MCF 10A (cell line): ENCODE results near the gene NUB1. TPM values are rescaled to one million over a fixed set of nuclear protein-coding genes. Genes with fewer than 3 reads are reported as not detected.

Experiments
- BruUV-seq: library from RNA; stranded (reverse); fragments of 400-500 nt; replicated peaks from 2 replicates; lab custom pipeline; 2021; lab: Mats Ljungman, UMichigan
- CTCF ChIA-PET: fragments of 300-600 bp; sonication (Branson Sonifier 250); formaldehyde crosslinking; extraction: SDS; loops from one replicate; lab custom pipeline; 2021; ENCODE audit warnings: antibody characterized with exemption, inconsistent platforms; lab: Yijun Ruan, JAX
- POLR2A ChIA-PET: fragments of 300-600, 350-650 bp; sonication (Branson Sonifier 250); formaldehyde crosslinking; extraction: SDS; loops from one replicate; lab custom pipeline; 2020; ENCODE audit warnings: antibody characterized with exemption, inconsistent platforms; lab: Yijun Ruan, JAX
- DNase-seq: peaks from one replicate; pipeline ENCODE4 v3.0.0-alpha.2; 2018; ENCODE audit not compliant: unreplicated experiment
- H3K27ac Mint-ChIP-seq: one replicate; pipeline ENCODE4 v1.8.0; 2022; ENCODE audit warnings: mild to moderate bottlenecking, low read depth, mixed read lengths; ENCODE audit not compliant: unreplicated experiment
- H3K27me3 Mint-ChIP-seq: one replicate; pipeline ENCODE4 v1.8.0; 2022; ENCODE audit warnings: mixed read lengths; ENCODE audit not compliant: insufficient read depth, unreplicated experiment
- H3K36me3 Mint-ChIP-seq: one replicate; pipeline ENCODE4 v1.8.0; 2022; ENCODE audit warnings: mild to moderate bottlenecking, moderate library complexity, mixed read lengths; ENCODE audit not compliant: insufficient read depth, unreplicated experiment
- H3K4me1 Mint-ChIP-seq: one replicate; pipeline ENCODE4 v1.8.0; 2022; ENCODE audit warnings: mixed read lengths; ENCODE audit not compliant: insufficient read depth, unreplicated experiment
- H3K4me3 Mint-ChIP-seq: one replicate; pipeline ENCODE4 v1.8.0; 2022; ENCODE audit warnings: mild to moderate bottlenecking, moderate library complexity, mixed read lengths; ENCODE audit not compliant: unreplicated experiment
- H3K9me3 Mint-ChIP-seq: one replicate; pipeline ENCODE4 v1.8.0; 2022; ENCODE audit warnings: mixed read lengths; ENCODE audit not compliant: unreplicated experiment
- intact Hi-C: fragments of 100-400 bp; cut with micrococcal nuclease; formaldehyde crosslinking; loops from 2 replicates; pipeline ENCODE4 v1.14.1; 2022
- total RNA-seq: library from RNA; stranded (reverse); gene quantifications from 2 replicates; pipeline ENCODE4 v1.2.3, GENCODE V29; 2022
- TF ChIP-seq, protein P1 (sequence below): fragments of 200-600 bp; IDR thresholded peaks from one replicate; pipeline ENCODE4 v1.8.0; 2022; ENCODE audit warnings: antibody characterized with exemption, mild to moderate bottlenecking; ENCODE audit not compliant: unreplicated experiment

NUB1 gene
- total RNA-seq, 1 experiment from 2014 or later: 53.3 TPM

GRCh38 chr7:151425670-151426440 lies 84.2 kb downstream of the NUB1 start:
- H3K27ac Mint-ChIP-seq: peak overlapping the region; percentile 10
- POLR2A ChIA-PET: interaction anchor here (0.8 to 0.9 kb wide), 2 partner anchors 10 to 34 kb away, joined by 3 to 4 read pairs; no protein-coding TSS in a partner anchor
- DNase-seq: peak; percentile 80
- TF ChIP-seq, protein P1, sequence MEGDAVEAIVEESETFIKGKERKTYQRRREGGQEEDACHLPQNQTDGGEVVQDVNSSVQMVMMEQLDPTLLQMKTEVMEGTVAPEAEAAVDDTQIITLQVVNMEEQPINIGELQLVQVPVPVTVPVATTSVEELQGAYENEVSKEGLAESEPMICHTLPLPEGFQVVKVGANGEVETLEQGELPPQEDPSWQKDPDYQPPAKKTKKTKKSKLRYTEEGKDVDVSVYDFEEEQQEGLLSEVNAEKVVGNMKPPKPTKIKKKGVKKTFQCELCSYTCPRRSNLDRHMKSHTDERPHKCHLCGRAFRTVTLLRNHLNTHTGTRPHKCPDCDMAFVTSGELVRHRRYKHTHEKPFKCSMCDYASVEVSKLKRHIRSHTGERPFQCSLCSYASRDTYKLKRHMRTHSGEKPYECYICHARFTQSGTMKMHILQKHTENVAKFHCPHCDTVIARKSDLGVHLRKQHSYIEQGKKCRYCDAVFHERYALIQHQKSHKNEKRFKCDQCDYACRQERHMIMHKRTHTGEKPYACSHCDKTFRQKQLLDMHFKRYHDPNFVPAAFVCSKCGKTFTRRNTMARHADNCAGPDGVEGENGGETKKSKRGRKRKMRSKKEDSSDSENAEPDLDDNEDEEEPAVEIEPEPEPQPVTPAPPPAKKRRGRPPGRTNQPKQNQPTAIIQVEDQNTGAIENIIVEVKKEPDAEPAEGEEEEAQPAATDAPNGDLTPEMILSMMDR: no peak
- peaks cover 14% of the 10 kb centered on the region for H3K4me1 Mint-ChIP-seq
- BruUV-seq: no TSS peak
- H3K9me3 Mint-ChIP-seq: peaks cover 9% of the 10 kb centered on the region
- H3K4me3 Mint-ChIP-seq: peak overlapping the region; percentile 20
- intact Hi-C loops: no loop called here
- no peaks in the 10 kb centered on the region for H3K27me3 Mint-ChIP-seq
- no peaks in the 10 kb centered on the region for H3K36me3 Mint-ChIP-seq
- CTCF ChIA-PET: interaction anchor here (0.9 kb wide), 1 partner anchor 22 kb away, joined by 3 read pairs; no protein-coding TSS in a partner anchor

GRCh38 chr7:151426441-151426903 lies 84.9 kb downstream of the NUB1 start:
- H3K36me3 Mint-ChIP-seq: no peaks in the 10 kb centered on the region
- DNase-seq: peak; percentile 99
- ChIA-PET CTCF (interaction anchor here (0.9 kb wide), 1 partner anchor 21 kb away, joined by 3 read pairs; no protein-coding TSS in a partner anchor), POLR2A (interaction anchor here (0.8 to 0.9 kb wide), 2 partner anchors 10 to 33 kb away, joined by 3 to 4 read pairs; no protein-coding TSS in a partner anchor)
- peaks cover 9% of the 10 kb centered on the region for H3K9me3 Mint-ChIP-seq
- peak overlapping the region; percentile 10 for H3K27ac Mint-ChIP-seq
- H3K4me1 Mint-ChIP-seq: peaks cover 14% of the 10 kb centered on the region
- intact Hi-C loops: no loop called here
- no peaks in the 10 kb centered on the region for H3K27me3 Mint-ChIP-seq
- TF ChIP-seq, protein P1: no peak
- BruUV-seq: no TSS peak
- peak overlapping the region; percentile 20 for H3K4me3 Mint-ChIP-seq

GRCh38 chr7:151426904-151427704 lies 85.5 kb downstream of the NUB1 start:
- ChIA-PET CTCF (no interaction called here), POLR2A (interaction anchor here (0.8 to 0.9 kb wide), 2 partner anchors 11 to 33 kb away, joined by 3 to 4 read pairs; no protein-coding TSS in a partner anchor)
- Mint-ChIP-seq H3K27ac (peak overlapping the region; percentile 10), H3K27me3 (no peaks in the 10 kb centered on the region), H3K36me3 (no peaks in the 10 kb centered on the region), H3K4me1 (peaks cover 14% of the 10 kb centered on the region), H3K4me3 (no peak overlapping the region), H3K9me3 (peaks cover 5% of the 10 kb centered on the region)
- intact Hi-C loops: no loop called here
- BruUV-seq: no TSS peak
- TF ChIP-seq, protein P1: no peak
- DNase-seq: no peak
